GM06990 (cell line): ENCODE results near the gene PIGB.
A peak's percentile ranks its signal among the peaks of the same experiment; 100 is the strongest.
"Not testable (repeated sequence)": the region's sequence is repeated elsewhere in the genome, so short reads cannot be mapped to it uniquely, and the experiment has no call there.

ENCODE experiments used
- DNase-seq: peaks from one replicate; pipeline ENCODE4 v3.0.0-alpha.2; 2011; ENCODE audit not compliant: insufficient read length; ENCODE audit errors: extremely low read depth
- H3K27me3 ChIP-seq: replicated peaks from 2 replicates; pipeline ENCODE4 v1.6.0; 2011; ENCODE audit warnings: low read length; ENCODE audit not compliant: control insufficient read depth, insufficient read depth
- H3K36me3 ChIP-seq: 2 replicates; pipeline ENCODE4 v1.5.1; 2011; ENCODE audit warnings: low read length; ENCODE audit not compliant: control insufficient read depth, insufficient read depth
- H3K4me3 ChIP-seq: replicated peaks from 2 replicates; pipeline ENCODE4 v1.5.1; 2011; ENCODE audit warnings: low read depth, mild to moderate bottlenecking, control low read depth, low read length
- TF ChIP-seq, protein P1 (sequence below): IDR thresholded peaks from 2 replicates; pipeline ENCODE4 v1.5.1; 2011; ENCODE audit warnings: low read length, control low read depth, mild to moderate bottlenecking, inconsistent platforms; ENCODE audit not compliant: insufficient read depth, poor library complexity, severe bottlenecking

The PIGB gene

DNA sequence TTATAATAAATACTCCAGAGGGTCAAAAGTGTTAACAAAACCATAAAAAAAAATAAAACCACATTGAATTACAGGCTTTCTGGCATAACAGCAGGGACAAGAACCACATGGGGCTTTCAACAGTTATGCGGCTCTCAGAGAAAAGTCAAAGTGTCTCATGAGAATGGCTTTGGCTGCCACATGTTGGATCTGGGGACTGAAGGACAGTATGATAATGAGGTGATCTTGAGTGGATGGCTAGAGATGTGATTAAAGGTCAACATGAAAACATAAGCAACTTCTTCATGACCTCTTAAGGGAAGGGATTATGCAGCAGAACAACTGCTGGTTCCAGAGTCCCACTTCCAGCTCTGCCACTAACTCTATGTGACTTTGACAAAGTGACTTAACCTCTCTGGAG lies 34.6 kb upstream of the PIGB start:
- H3K27me3 ChIP-seq, result no peaks in the 10 kb centered on the region
- TF ChIP-seq, protein P1, sequence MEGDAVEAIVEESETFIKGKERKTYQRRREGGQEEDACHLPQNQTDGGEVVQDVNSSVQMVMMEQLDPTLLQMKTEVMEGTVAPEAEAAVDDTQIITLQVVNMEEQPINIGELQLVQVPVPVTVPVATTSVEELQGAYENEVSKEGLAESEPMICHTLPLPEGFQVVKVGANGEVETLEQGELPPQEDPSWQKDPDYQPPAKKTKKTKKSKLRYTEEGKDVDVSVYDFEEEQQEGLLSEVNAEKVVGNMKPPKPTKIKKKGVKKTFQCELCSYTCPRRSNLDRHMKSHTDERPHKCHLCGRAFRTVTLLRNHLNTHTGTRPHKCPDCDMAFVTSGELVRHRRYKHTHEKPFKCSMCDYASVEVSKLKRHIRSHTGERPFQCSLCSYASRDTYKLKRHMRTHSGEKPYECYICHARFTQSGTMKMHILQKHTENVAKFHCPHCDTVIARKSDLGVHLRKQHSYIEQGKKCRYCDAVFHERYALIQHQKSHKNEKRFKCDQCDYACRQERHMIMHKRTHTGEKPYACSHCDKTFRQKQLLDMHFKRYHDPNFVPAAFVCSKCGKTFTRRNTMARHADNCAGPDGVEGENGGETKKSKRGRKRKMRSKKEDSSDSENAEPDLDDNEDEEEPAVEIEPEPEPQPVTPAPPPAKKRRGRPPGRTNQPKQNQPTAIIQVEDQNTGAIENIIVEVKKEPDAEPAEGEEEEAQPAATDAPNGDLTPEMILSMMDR, result no peak
- H3K4me3 ChIP-seq, result no peak overlapping the region
- no peaks in the 10 kb centered on the region for H3K36me3 ChIP-seq
- DNase-seq, result no peak

GRCh38 chr15:55286442-55287189 lies 32.4 kb upstream of the PIGB start:
- not testable (repeated sequence) for H3K4me3 ChIP-seq, H3K27me3 ChIP-seq, H3K36me3 ChIP-seq, DNase-seq

DNA sequence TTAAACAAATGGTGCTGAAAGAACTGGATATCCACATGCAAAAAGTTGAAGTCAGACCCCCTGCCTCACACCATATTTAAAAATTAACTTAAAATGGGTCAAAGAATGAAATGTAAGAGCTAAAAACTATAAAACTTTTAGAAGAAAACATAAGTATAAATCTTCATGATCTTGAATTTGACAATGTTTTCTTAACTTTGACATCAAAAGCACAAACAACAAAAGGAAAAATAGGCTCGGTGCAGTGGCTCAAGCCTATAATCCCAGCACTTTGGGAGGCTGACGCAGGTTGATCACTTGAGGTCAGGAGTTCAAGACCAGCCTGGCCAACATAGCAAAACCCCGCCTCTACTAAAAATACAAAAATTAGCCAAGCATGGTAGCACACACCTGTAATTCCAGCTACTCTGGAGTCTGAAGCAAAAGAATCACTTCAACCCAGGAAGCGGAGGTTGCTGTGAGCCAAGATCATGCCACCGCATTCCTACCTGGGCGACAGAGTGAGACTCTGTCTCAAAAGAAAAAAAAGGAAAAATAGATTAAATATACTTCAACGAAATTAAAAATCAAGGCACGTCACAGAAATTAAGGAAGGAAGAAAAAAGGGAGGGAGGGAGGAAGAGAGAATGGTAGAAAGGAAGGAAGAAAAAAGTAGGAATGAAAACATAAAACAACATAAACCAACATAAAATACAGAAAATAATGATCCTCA lies 30.9 kb upstream of the PIGB start:
- H3K36me3 ChIP-seq, result no peaks in the 10 kb centered on the region
- TF ChIP-seq, protein P1, result no peak
- DNase-seq, result no peak
- H3K27me3 ChIP-seq, result no peaks in the 10 kb centered on the region
- peak overlapping the region; percentile 78 for H3K4me3 ChIP-seq

DNA sequence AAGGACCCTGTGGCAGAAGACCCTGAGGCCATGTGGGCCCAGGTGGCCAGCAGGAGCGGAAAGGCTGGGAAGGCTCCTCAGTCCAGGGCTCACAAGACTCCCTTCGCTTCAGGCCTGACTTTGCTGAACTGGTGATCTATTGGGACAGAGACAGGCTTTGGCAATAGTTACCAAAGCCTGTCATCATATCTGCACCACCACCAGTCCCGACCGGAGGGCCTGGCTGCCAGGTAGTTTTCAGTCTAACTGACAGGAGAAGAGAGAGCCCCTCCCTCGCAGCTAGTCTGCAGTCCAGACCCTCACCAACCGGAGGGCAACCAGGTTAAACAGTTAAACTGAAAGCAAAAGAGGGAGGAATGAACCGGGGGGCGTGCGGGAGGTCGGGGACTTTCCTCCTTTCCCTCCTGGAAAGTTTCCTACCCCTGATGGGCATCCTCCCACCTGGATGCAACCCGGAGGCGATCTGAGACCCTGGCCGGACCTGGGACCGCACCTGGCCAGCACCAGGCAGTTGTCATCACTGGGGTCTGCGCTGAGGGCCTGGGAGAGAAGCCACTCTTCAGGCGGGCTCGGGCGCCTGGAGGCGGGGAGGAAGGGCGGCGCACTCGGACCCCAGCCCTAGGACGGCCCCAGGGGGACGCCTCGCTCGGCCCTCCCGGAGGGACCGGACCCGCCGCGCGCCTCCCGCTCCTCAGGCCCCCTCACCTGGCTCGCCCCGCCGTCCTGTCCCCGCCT lies 29.8 kb upstream of the PIGB start:
- Histone ChIP-seq H3K36me3 (no peaks in the 10 kb centered on the region), H3K4me3 (peak overlapping the region; percentile 78), H3K27me3 (no peaks in the 10 kb centered on the region)
- TF ChIP-seq, protein P1, result no peak
- no peak for DNase-seq

- peak within 1 kb of the TSS; percentile 78 for H3K4me3 ChIP-seq
Measured at GRCh38 chr15:55289746-55290527, 29.1 kb upstream of the PIGB start, which contains the start of gene RAB27A. Gene RAB27A (minus strand): TSS chr15:55289813. CDS start chr15:55234934, 54,879 bp downstream.

More at GRCh38 chr15:55289746-55290527, 29.1 kb upstream of the PIGB start, which contains the start of gene RAB27A:
- no peaks in the 10 kb centered on the region for H3K36me3 ChIP-seq
- DNase-seq, result peak; percentile 81
- TF ChIP-seq, protein P1, result no peak
- H3K27me3 ChIP-seq, result no peaks in the 10 kb centered on the region
